Sigmoid colon (tissue), 7 donors: ENCODE data around the gene FLNB. TPM values are rescaled to one million over a fixed set of nuclear protein-coding genes. Genes with fewer than 3 reads are reported as not detected.

Source experiments
- DNase-seq: peaks from one replicate; pipeline ENCODE4 v3.0.0-alpha.2; 2019
- H3K27ac ChIP-seq, 4 donors: fragments of 200-600 bp; sonication (generic); one replicate each; pipeline ENCODE4 v1.5.1; 2016 to 2019; ENCODE audit warnings: mild to moderate bottlenecking in 1 of 4
- H3K27me3 ChIP-seq, 3 donors: fragments of 200-600 bp; sonication (generic); one replicate each; pipeline ENCODE4 v1.5.1; 2019; ENCODE audit warnings: mild to moderate bottlenecking in 1 of 3
- H3K36me3 ChIP-seq, 4 donors: fragments of 200-600 bp; sonication (generic); one replicate each; pipeline ENCODE4 v1.5.1; 2016 to 2019
- H3K4me1 ChIP-seq, 4 donors: fragments of 200-600 bp; sonication (generic); one replicate each; pipeline ENCODE4 v1.5.1; 2017 to 2019
- H3K4me3 ChIP-seq, 4 donors: fragments of 200-600 bp; sonication (generic); one replicate each; pipeline ENCODE4 v1.5.1; 2017 to 2019; ENCODE audit warnings: mild to moderate bottlenecking in 2 of 4, moderate library complexity in 1 of 4
- H3K9me3 ChIP-seq, 4 donors: fragments of 200-600 bp in 3 of 4; sonication (generic) in 3 of 4; one replicate each; pipeline versions ENCODE4 v1.5.1 to v1.6.1; 2013 to 2019
- CTCF ChIP-seq, 4 experiments: fragments of 450-650 bp in 3 of 4; fragments of 200-600 bp in 1 of 4; IDR thresholded peaks; one replicate each; pipeline ENCODE4 v1.5.1; 2016 to 2019; ENCODE audit warnings: antibody characterized with exemption in 4 of 4, mild to moderate bottlenecking in 3 of 4, moderate library complexity in 2 of 4
- EP300 ChIP-seq, 4 donors: sonication (generic); formaldehyde crosslinking; IDR thresholded peaks; one replicate each; pipeline ENCODE4 v1.6.1; 2017; ENCODE audit warnings: antibody characterized with exemption in 4 of 4
- POLR2A ChIP-seq, 2 donors: fragments of 450-650 bp; IDR thresholded peaks; one replicate each; pipeline ENCODE4 v1.6.1; 2016; ENCODE audit warnings: antibody characterized with exemption in 2 of 2, mild to moderate bottlenecking in 2 of 2, moderate library complexity in 2 of 2
- POLR2AphosphoS5 ChIP-seq, 4 donors: sonication (generic); formaldehyde crosslinking; IDR thresholded peaks; one replicate each; pipeline ENCODE4 v1.6.1; 2017; ENCODE audit warnings: antibody characterized with exemption in 4 of 4
- WGBS, 2 donors: extraction: QIAGEN DNeasy Blood & Tissue Kit; methylation state at CpG; one replicate each; pipeline ENCODE4 v1.1.7; 2013; 5-methylcytosine and 5-hydroxymethylcytosine counted together
- intact Hi-C: fragments of 100-400 bp; cut with DNase I; formaldehyde crosslinking; loops from one replicate; pipeline ENCODE4 v1.15.1; 2023
- polyA plus RNA-seq, 3 donors: library from polyadenylated mRNA; stranded (reverse); fragments of 200-250 nt; gene quantifications; one replicate each; pipeline ENCODE4 v1.2.3, GENCODE V29; 2013
- total RNA-seq, 4 donors: library from RNA; depleted of rRNA; stranded (reverse); fragments of >200 nt; gene quantifications; one replicate each; pipeline ENCODE4 v1.1.0, GENCODE V29; 2016
- donor health status: healthy with polysubstance abuse.
- donor health status: Bipolar disorder and iron deficiency.
- donor health status: healthy.

Gene FLNB
- total and polyA plus RNA-seq, 7 donors = 51.7 to 277 (median 109) TPM

DNA sequence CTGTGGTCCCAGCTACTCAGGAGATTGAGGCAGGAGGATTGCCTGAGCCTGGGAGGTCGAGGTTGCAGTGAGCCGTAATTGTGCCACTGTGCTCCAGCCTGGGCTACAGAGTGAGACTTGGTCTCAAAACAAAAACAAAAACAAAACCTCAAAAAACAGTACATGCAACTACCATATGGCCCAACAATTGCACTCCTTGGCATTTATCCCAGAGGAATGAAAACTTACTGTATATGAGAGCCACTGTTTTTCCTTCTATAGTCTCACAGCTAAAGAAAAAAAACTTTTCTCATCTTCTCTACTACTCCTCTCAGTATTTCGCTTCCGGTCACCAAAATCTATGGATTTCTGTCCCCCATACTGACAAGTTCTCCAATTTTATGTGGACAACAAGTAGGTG is 84.3 kb downstream of the FLNB start:
- H3K36me3 ChIP-seq = peaks cover 0 to 41% (median 20%) of the 10 kb centered on the region in 4 donors
- no peaks in the 10 kb centered on the region for H3K9me3 ChIP-seq
- peak overlapping the region in 1 of 4 donors; percentile 19 for H3K27ac ChIP-seq
- intact Hi-C loops = no loop called here
- H3K27me3 ChIP-seq = no peaks in the 10 kb centered on the region
- no peak overlapping the region for H3K4me3 ChIP-seq
- H3K4me1 ChIP-seq = peaks cover 0 to 13% (median 5%) of the 10 kb centered on the region in 4 donors
- 96 to 97% methylated on average over 4 of the region's 4 CpGs for WGBS, 2 donors
- DNase-seq = no peak
- TF ChIP-seq CTCF (IDR thresholded peaks at IDR 0.05) = no peak
- no peak for TF ChIP-seq POLR2AphosphoS5 (IDR thresholded peaks at IDR 0.05)
- TF ChIP-seq EP300 (IDR thresholded peaks at IDR 0.05) = no peak
- TF ChIP-seq POLR2A (IDR thresholded peaks at IDR 0.05) = no peak

DNA sequence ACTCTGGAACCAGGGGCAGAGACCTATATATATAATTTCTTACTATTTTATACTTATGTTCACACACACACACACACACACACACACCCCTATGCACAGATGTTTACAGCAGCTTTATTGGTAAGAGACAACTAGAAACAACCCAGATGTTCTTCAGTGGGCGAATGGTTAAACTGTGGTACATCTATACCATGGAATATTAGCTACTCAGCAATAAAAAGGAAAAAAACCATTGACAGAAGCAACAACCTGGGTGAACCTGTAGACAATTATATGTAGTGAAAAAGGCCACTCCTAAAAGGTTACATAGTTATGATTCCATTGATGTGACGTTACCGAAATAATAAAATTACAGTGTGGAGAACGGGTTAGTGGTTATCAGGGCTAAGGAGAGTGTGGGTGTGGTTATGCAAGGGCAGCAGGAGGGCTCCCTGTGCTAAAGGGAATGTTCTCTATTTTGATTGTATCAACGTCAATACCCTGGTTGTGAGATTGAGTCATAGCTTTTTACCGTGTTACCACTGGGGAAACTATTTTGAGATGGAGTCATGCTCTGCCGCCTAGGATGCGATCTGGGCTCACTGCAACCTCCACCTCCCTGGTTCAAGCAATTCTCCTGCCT is 85.5 kb downstream of the FLNB start:
- no peak for TF ChIP-seq CTCF (IDR thresholded peaks at IDR 0.05)
- no peak for TF ChIP-seq POLR2A (IDR thresholded peaks at IDR 0.05)
- no peak for TF ChIP-seq POLR2AphosphoS5 (IDR thresholded peaks at IDR 0.05)
- no peak for TF ChIP-seq EP300 (IDR thresholded peaks at IDR 0.05)
- intact Hi-C loops = no loop called here
- Histone ChIP-seq H3K4me3 (no peak overlapping the region), H3K36me3 (peaks cover 7 to 43% (median 25%) of the 10 kb centered on the region in 4 donors), H3K4me1 (peaks cover 0 to 13% (median 5%) of the 10 kb centered on the region in 4 donors), H3K27ac (peak overlapping the region in 2 of 4 donors; percentile 12 to 17), H3K9me3 (no peaks in the 10 kb centered on the region), H3K27me3 (no peaks in the 10 kb centered on the region)
- DNase-seq = peak; percentile 21
- 82 to 84% methylated on average over 8 of the region's 8 CpGs for WGBS, 2 donors

DNA sequence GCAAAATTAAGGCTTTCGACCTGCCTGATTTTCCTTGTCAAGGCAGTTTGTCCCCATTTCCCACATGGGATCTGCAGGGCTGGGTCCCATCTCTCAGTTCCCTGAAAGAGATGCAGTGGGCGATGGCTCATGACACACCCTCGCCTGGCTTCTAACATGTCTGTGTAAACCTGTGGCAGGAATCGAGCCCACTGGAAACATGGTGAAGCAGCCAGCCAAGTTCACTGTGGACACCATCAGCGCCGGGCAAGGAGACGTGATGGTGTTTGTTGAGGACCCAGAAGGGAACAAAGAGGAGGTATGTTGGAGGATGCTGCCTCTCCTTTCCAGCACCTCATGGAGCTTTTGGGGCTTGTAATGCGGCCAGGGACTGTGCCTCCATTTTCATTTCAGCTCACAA is 86.4 kb downstream of the FLNB start:
- Histone ChIP-seq H3K27me3 (no peaks in the 10 kb centered on the region), H3K9me3 (no peaks in the 10 kb centered on the region), H3K4me1 (peaks cover 0 to 13% (median 5%) of the 10 kb centered on the region in 4 donors), H3K36me3 (peaks cover 10 to 51% (median 33%) of the 10 kb centered on the region in 4 donors), H3K4me3 (no peak overlapping the region), H3K27ac (peak overlapping the region in 2 of 4 donors; percentile 11 to 12)
- DNase-seq = peak; percentile 35
- TF ChIP-seq EP300 (IDR thresholded peaks at IDR 0.05) = no peak
- TF ChIP-seq CTCF (IDR thresholded peaks at IDR 0.05) = no peak
- no peak for TF ChIP-seq POLR2A (IDR thresholded peaks at IDR 0.05)
- no peak for TF ChIP-seq POLR2AphosphoS5 (IDR thresholded peaks at IDR 0.05)
- intact Hi-C loops = no loop called here
- 86 to 87% methylated on average over 8 of the region's 8 CpGs for WGBS, 2 donors

DNA sequence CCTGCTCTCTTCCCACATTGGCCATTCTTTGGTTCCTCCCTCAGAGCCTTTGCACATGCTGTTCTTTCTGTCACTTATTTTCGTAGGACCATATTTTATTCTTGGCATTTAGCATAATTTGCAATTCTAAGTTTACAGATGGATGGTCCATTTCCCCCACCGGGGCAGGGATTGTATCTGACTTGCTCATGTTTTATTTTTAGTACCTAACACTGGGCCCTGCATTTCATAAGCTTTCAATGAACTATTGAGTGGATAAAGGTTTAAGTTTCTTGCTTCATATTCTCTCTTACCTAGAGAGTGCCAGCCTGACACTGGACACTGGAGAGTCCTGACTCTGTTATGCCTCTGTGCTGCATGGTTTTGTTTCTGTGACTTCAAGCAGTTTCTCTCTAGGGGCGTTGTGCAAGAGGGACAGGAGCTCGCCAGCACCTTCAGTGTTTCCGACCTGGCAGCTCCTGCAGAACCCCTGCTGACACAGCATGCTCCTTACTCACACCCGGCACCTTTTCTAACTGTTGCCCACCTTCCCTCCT is 87.4 kb downstream of the FLNB start:
- TF ChIP-seq EP300 (IDR thresholded peaks at IDR 0.05) (peak in 1 of 4 donors; percentile 27), POLR2AphosphoS5 (IDR thresholded peaks at IDR 0.05) (no peak)
- peaks cover 0 to 13% (median 5%) of the 10 kb centered on the region in 4 donors for H3K4me1 ChIP-seq
- H3K9me3 ChIP-seq = no peaks in the 10 kb centered on the region
- no peak overlapping the region for H3K4me3 ChIP-seq
- H3K36me3 ChIP-seq = peaks cover 10 to 60% (median 33%) of the 10 kb centered on the region in 4 donors
- intact Hi-C loops = no loop called here
- DNase-seq = peak; percentile 59
- no peaks in the 10 kb centered on the region for H3K27me3 ChIP-seq
- WGBS, 2 donors = 82 to 86% methylated on average over 6 of the region's 6 CpGs
- peak overlapping the region in 2 of 4 donors; percentile 11 to 59 for H3K27ac ChIP-seq

GRCh38 chr3:58098531-58098930 is 90.3 kb downstream of the FLNB start:
- Histone ChIP-seq H3K4me1 (peaks cover 0 to 37% (median 26%) of the 10 kb centered on the region in 4 donors), H3K4me3 (no peak overlapping the region), H3K36me3 (peaks cover 10 to 78% (median 38%) of the 10 kb centered on the region in 4 donors), H3K9me3 (no peaks in the 10 kb centered on the region), H3K27me3 (no peaks in the 10 kb centered on the region), H3K27ac (no peak overlapping the region)
- 92 to 94% methylated on average over 8 of the region's 8 CpGs for WGBS, 2 donors
- intact Hi-C loops = no loop called here
- no peak for TF ChIP-seq CTCF (IDR thresholded peaks at IDR 0.05)
- no peak for TF ChIP-seq EP300 (IDR thresholded peaks at IDR 0.05)
- no peak for TF ChIP-seq POLR2A (IDR thresholded peaks at IDR 0.05)
- TF ChIP-seq POLR2AphosphoS5 (IDR thresholded peaks at IDR 0.05) = no peak
- peak; percentile 37 for DNase-seq
